Tibial nerve (tissue), 4 donors: ENCODE measurements around the gene IL3. TPM values are rescaled to one million over a fixed set of nuclear protein-coding genes. Genes with fewer than 3 reads are reported as not detected.

Source experiments
- DNase-seq, 2 donors: peaks; one replicate each; pipeline ENCODE4 v3.0.0-alpha.2; 2019; ENCODE audit warnings: low spot score in 2 of 2
- H3K27ac ChIP-seq, 4 donors: fragments of 200-600 bp; sonication (generic) in 3 of 4; one replicate each; pipeline ENCODE4 v1.5.1; 2017 to 2019; ENCODE audit warnings: mild to moderate bottlenecking in 1 of 4
- H3K27me3 ChIP-seq, 2 donors: fragments of 200-600 bp; sonication (generic) in 1 of 2; one replicate each; pipeline versions ENCODE4 v1.5.1 to v1.6.0; 2017 to 2019
- H3K36me3 ChIP-seq, 3 donors: fragments of 200-600 bp; sonication (generic); one replicate each; pipeline ENCODE4 v1.5.1; 2018 to 2019
- H3K4me1 ChIP-seq, 4 donors: fragments of 200-600 bp; sonication (generic) in 3 of 4; one replicate each; pipeline ENCODE4 v1.5.1; 2017 to 2019
- H3K4me3 ChIP-seq, 4 donors: fragments of 200-600 bp; sonication (generic) in 3 of 4; one replicate each; pipeline ENCODE4 v1.5.1; 2017 to 2019; ENCODE audit warnings: mild to moderate bottlenecking in 1 of 4, moderate library complexity in 1 of 4
- H3K9me3 ChIP-seq, 4 donors: fragments of 200-600 bp; sonication (generic) in 3 of 4; one replicate each; pipeline ENCODE4 v1.5.1; 2017 to 2019
- CTCF ChIP-seq, 5 experiments: fragments of 200-600 bp in 3 of 5; fragments of 450-650 bp in 2 of 5; sonication (generic) in 3 of 5; IDR thresholded peaks; one replicate each; pipeline ENCODE4 v1.5.1; 2016 to 2019; ENCODE audit warnings: antibody characterized with exemption in 5 of 5, mild to moderate bottlenecking in 3 of 5, moderate library complexity in 2 of 5
- EP300 ChIP-seq, 2 donors: sonication (generic); formaldehyde crosslinking; IDR thresholded peaks; one replicate each; pipeline ENCODE4 v1.6.1; 2017; ENCODE audit warnings: antibody characterized with exemption in 2 of 2, mild to moderate bottlenecking in 1 of 2
- POLR2A ChIP-seq, 2 donors: fragments of 450-650 bp; IDR thresholded peaks; one replicate each; pipeline ENCODE4 v1.6.1; 2017; ENCODE audit warnings: antibody characterized with exemption in 2 of 2, mild to moderate bottlenecking in 2 of 2, moderate library complexity in 2 of 2
- WGBS, 2 donors: methylation state at CpG; one replicate each; pipeline ENCODE4 v1.1.5; 2018; 5-methylcytosine and 5-hydroxymethylcytosine counted together
- total RNA-seq, 4 donors: library from RNA; depleted of rRNA; stranded (reverse); fragments of >200 nt; gene quantifications; one replicate each; pipeline ENCODE4 v1.1.0, GENCODE V29; 2016

The IL3 gene
- total RNA-seq, 4 donors from 2014 or later, result not detected

- DNase-seq, result no peak
- H3K27me3 ChIP-seq, result no peaks in the 10 kb centered on the region
- H3K9me3 ChIP-seq, result no peaks in the 10 kb centered on the region
- H3K36me3 ChIP-seq, result no peaks in the 10 kb centered on the region
- H3K27ac ChIP-seq, result no peak overlapping the region
- 75 to 83% methylated on average over 2 of the region's 2 CpGs for WGBS, 2 donors
- TF ChIP-seq POLR2A (IDR thresholded peaks at IDR 0.05) (no peak), CTCF (IDR thresholded peaks at IDR 0.05) (no peak), EP300 (IDR thresholded peaks at IDR 0.05) (no peak)
- no peaks in the 10 kb centered on the region for H3K4me1 ChIP-seq
- no peak overlapping the region for H3K4me3 ChIP-seq
Observed at GRCh38 chr5:132095077-132095410, 34.6 kb downstream of the IL3 start.

GRCh38 chr5:132095424-132095972, 35.0 kb downstream of the IL3 start:
- Histone ChIP-seq H3K36me3 (no peaks in the 10 kb centered on the region), H3K4me1 (no peaks in the 10 kb centered on the region), H3K27me3 (no peaks in the 10 kb centered on the region), H3K9me3 (no peaks in the 10 kb centered on the region), H3K4me3 (no peak overlapping the region), H3K27ac (no peak overlapping the region)
- TF ChIP-seq POLR2A (IDR thresholded peaks at IDR 0.05), result no peak
- TF ChIP-seq CTCF (IDR thresholded peaks at IDR 0.05), result no peak
- TF ChIP-seq EP300 (IDR thresholded peaks at IDR 0.05), result no peak
- WGBS, 2 donors, result 64 to 78% methylated on average over 5 to 6 of the region's 6 CpGs
- no peak for DNase-seq

- 86 to 88% methylated on average over 3 of the region's 3 CpGs for WGBS, 2 donors
- DNase-seq, result no peak
- no peak overlapping the region for H3K27ac ChIP-seq
- TF ChIP-seq CTCF (IDR thresholded peaks at IDR 0.05) (no peak), POLR2A (IDR thresholded peaks at IDR 0.05) (no peak), EP300 (IDR thresholded peaks at IDR 0.05) (no peak)
- H3K4me1 ChIP-seq, result no peaks in the 10 kb centered on the region
- H3K27me3 ChIP-seq, result no peaks in the 10 kb centered on the region
- no peaks in the 10 kb centered on the region for H3K9me3 ChIP-seq
- no peaks in the 10 kb centered on the region for H3K36me3 ChIP-seq
- H3K4me3 ChIP-seq, result no peak overlapping the region
Observed at GRCh38 chr5:132096904-132097303, 36.4 kb downstream of the IL3 start.

- 69 to 77% methylated on average over 5 of the region's 5 CpGs for WGBS, 2 donors
- Histone ChIP-seq H3K36me3 (no peaks in the 10 kb centered on the region), H3K27me3 (no peaks in the 10 kb centered on the region), H3K27ac (no peak overlapping the region), H3K9me3 (no peaks in the 10 kb centered on the region), H3K4me1 (peaks cover 0 to 8% (median under 1%) of the 10 kb centered on the region in 4 donors), H3K4me3 (no peak overlapping the region)
- TF ChIP-seq CTCF (IDR thresholded peaks at IDR 0.05) (no peak), POLR2A (IDR thresholded peaks at IDR 0.05) (no peak), EP300 (IDR thresholded peaks at IDR 0.05) (no peak)
- DNase-seq, result no peak
Observed at GRCh38 chr5:132098151-132098594, 37.7 kb downstream of the IL3 start.

GRCh38 chr5:132098621-132099020, 38.2 kb downstream of the IL3 start:
- Histone ChIP-seq H3K4me1 (peaks cover 0 to 12% (median 3%) of the 10 kb centered on the region in 4 donors), H3K27ac (no peak overlapping the region), H3K36me3 (no peaks in the 10 kb centered on the region), H3K4me3 (no peak overlapping the region), H3K27me3 (no peaks in the 10 kb centered on the region), H3K9me3 (no peaks in the 10 kb centered on the region)
- no peak for DNase-seq
- TF ChIP-seq EP300 (IDR thresholded peaks at IDR 0.05) (no peak), CTCF (IDR thresholded peaks at IDR 0.05) (no peak), POLR2A (IDR thresholded peaks at IDR 0.05) (no peak)
